ENCODE measurements around the gene ADAMTS13.
A peak's percentile ranks its signal among the peaks of the same experiment; 100 is the strongest.
"Not testable (repeated sequence)": the region's sequence is repeated elsewhere in the genome, so short reads cannot be mapped to it uniquely, and the experiment has no call there.

ADAMTS13 gene

DNA sequence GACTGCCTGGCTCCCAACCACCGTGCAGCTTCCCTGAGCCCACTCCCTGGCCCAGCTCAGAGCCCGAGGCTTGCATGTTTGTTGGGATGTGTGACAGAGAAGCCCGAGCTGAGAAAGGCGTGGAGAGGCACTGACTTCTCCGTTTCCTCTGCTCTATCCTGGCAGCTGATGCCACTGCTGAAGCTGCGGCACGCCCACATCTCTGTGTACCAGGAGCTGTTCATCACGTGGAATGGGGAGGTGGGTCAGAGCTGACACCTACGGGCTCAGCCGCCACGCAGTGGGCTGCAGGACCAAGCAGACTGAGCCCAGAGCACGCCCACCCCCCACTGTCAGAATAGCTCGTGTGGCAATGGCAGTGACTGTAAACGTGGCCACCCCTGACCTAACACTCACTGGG is 36.7 kb upstream of the ADAMTS13 start:
- H3K4me3 ChIP-seq (ENCODE audit: low read length): no peak overlapping the region
- TF ChIP-seq, protein P1, sequence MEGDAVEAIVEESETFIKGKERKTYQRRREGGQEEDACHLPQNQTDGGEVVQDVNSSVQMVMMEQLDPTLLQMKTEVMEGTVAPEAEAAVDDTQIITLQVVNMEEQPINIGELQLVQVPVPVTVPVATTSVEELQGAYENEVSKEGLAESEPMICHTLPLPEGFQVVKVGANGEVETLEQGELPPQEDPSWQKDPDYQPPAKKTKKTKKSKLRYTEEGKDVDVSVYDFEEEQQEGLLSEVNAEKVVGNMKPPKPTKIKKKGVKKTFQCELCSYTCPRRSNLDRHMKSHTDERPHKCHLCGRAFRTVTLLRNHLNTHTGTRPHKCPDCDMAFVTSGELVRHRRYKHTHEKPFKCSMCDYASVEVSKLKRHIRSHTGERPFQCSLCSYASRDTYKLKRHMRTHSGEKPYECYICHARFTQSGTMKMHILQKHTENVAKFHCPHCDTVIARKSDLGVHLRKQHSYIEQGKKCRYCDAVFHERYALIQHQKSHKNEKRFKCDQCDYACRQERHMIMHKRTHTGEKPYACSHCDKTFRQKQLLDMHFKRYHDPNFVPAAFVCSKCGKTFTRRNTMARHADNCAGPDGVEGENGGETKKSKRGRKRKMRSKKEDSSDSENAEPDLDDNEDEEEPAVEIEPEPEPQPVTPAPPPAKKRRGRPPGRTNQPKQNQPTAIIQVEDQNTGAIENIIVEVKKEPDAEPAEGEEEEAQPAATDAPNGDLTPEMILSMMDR (IDR thresholded peaks at IDR 0.05; ENCODE audit: insufficient read depth, low read depth, low read length, missing control alignments): no peak
- DNase-seq (ENCODE audit: low read depth): no peak

DNA sequence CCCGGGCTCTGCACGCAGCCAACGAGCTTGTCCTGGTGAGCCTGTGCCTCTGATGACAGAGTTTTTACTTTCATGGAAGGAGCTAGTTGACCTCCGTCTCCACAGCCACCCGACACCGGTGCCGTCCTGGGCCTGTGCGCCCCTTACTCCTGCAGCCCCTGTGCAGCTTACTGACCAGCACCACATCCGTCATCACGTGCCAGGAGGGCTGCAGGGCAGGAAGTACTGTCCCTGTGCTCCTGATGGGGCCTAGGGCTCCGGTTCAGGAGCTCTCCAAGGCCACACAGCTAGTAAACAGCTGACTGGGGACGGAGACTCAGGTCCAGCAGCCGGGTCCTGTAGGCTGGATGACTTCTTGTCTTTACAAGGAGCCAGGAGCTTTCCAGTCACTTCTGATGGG is 35.8 kb upstream of the ADAMTS13 start:
- DNase-seq (ENCODE audit: low read depth): no peak
- TF ChIP-seq, protein P1 (IDR thresholded peaks at IDR 0.05; ENCODE audit: insufficient read depth, low read depth, low read length, missing control alignments): no peak
- no peak overlapping the region for H3K4me3 ChIP-seq (ENCODE audit: low read length)

DNA sequence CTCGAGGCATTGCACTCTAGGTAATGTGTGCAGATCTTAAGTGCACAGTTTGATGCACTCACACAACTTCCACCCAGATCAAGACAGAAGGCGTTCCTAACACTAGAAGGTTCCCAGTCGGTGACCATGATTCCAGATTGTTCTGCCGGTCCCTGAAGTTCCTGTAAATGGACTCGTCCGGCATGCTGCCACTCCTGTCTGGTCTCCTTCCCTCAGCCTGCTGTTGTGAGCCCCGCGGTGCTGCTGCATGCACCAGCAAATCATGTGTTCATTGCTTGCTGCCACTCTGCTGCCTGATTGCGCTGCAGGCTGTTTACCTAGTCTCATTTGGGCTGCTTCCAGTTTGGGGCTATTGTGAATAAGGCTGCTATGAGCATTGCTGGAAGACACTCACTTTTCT is 34.5 kb upstream of the ADAMTS13 start:
- TF ChIP-seq, protein P1 (IDR thresholded peaks at IDR 0.05; ENCODE audit: insufficient read depth, low read depth, low read length, missing control alignments): no peak
- peak; percentile 92 for DNase-seq (ENCODE audit: low read depth)
- no peak overlapping the region for H3K4me3 ChIP-seq (ENCODE audit: low read length)

DNA sequence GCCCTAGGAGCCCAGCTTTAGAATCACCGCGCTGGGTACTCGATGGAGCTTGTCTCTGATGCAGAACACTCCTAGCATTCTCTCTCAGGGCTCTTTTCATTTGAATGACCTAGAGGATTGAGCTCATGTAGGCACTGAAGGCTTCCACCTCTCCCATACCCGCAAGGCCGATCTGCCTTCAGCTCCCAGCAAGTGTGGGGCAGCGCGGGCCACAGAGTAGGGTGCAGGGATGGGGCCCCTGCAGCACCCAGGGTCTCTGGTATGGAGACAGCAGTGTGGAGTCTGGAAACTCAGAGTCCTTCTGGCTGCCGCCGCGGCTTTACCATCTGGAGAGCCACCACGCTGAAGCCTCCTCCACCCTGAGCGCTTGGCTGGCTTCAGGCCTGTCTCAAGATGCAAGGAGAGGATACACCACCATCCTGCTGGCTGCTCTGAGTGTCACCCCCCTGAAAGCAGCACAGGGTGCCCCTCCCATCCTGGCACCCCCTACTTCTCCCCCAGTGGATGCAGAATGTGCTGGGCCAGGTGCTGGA is 33.1 kb upstream of the ADAMTS13 start:
- H3K4me3 ChIP-seq (ENCODE audit: low read length): no peak overlapping the region
- DNase-seq (ENCODE audit: low read depth): no peak
- TF ChIP-seq, protein P1 (IDR thresholded peaks at IDR 0.05; ENCODE audit: insufficient read depth, low read depth, low read length, missing control alignments): no peak

DNA sequence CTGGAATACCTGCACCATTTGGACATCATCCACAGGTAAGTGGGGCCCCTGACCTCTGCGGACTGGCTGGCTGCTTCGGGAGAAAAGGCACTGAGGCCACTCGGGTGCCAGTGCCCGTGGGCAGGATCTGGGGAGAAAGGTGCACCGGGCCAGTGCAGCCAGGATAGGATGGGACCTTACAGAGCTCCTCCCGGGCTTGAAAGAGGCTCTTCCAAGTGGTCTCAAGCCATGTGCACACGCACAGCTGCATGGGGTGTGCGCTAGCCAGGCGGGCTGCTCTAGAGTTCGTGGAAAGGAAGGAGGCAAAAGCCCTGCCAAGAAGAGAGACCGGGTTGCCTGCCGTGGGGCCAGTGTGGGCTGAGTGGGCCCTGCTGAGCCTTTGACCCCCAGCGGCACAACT is 32.6 kb upstream of the ADAMTS13 start:
- TF ChIP-seq, protein P1 (IDR thresholded peaks at IDR 0.05; ENCODE audit: insufficient read depth, low read depth, low read length, missing control alignments): no peak

DNA sequence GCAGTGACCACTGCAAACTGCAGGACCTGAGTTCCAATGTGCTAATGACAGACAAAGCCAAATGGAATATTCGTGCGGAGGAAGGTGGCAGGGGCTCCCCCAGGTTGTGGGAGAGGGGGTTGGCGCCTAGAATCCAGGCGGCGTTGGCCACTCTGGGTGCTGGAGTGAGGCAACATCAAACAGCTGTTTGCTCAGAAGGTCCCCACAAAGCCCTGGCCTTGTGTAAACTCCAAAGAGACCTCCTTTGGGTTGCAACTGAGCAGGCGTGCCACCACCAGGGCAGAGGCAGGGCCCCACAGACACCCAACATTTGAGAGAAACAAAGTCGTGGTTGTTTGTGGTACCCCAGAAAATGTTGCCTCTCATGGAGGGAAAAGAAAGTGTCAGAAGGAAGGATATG is 31.5 kb upstream of the ADAMTS13 start:
- TF ChIP-seq, protein P1 (IDR thresholded peaks at IDR 0.05; ENCODE audit: insufficient read depth, low read depth, low read length, missing control alignments): no peak
- H3K4me3 ChIP-seq (ENCODE audit: low read length): no peak overlapping the region
- no peak for DNase-seq (ENCODE audit: low read depth)

More for the DNA sequence above, 32.6 kb upstream of the ADAMTS13 start:
- H3K4me3 ChIP-seq (ENCODE audit: low read length): no peak overlapping the region
- DNase-seq (ENCODE audit: low read depth): no peak

DNA sequence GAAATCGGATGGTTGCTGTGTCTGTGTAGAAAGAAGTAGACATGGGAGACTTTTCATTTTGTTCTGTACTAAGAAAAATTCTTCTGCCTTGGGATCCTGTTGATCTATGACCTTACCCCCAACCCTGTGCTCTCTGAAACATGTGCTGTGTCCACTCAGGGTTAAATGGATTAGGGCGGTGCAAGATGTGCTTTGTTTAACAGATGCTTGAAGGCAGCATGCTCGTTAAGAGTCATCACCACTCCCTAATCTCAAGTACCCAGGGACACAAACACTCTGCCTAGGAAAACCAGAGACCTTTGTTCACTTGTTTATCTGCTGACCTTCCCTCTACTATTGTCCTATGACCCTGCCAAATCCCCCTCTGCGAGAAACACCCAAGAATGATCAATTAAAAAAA is 30.7 kb upstream of the ADAMTS13 start:
- not testable (repeated sequence) for DNase-seq (ENCODE audit: low read depth)

DNA sequence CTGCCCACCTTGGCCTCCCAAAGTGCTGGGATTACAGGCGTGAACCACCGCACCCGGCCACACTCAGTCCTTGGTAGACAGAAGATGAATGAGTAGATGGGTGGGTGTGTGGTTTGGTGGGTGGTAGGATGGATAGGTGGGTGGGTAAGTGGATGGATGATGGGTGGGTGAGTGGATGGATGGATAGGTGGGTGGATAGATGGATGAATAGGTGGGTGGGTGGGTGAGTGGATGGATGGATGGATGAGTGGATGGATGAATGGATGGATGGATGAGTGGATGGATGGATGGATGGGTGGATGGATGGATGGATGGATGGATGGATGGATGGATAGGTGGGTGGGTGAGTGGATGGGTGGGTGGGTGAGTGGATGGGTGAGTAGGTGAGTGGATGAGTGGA is 29.9 kb upstream of the ADAMTS13 start:
- H3K4me3 ChIP-seq (ENCODE audit: low read length); DNase-seq (ENCODE audit: low read depth): not testable (repeated sequence)

More for the DNA sequence above, 30.7 kb upstream of the ADAMTS13 start:
- H3K4me3 ChIP-seq (ENCODE audit: low read length): not testable (repeated sequence)

Data from epithelial cell of esophagus (primary cell).